ENCODE results near the gene EEIG1. TPM values are rescaled to one million over a fixed set of nuclear protein-coding genes. Genes with fewer than 3 reads are reported as not detected.

The EEIG1 gene
- total RNA-seq, 2 donors from 2014 or later = 254 to 268 TPM

GRCh38 chr9:127944586-127945218 is 36.1 kb downstream of the EEIG1 start:
- Mint-ChIP-seq H3K27me3 (no peaks in the 10 kb centered on the region), H3K4me1 (peaks cover 19% of the 10 kb centered on the region), H3K27ac (no peak overlapping the region), H3K4me3 (no peak overlapping the region), H3K36me3 (ENCODE audit: low read depth) (peaks cover 5% of the 10 kb centered on the region)
- H3K9me3 ChIP-seq (ENCODE audit: control insufficient read depth, low read length, poor library complexity, severe bottlenecking) = no peaks in the 10 kb centered on the region
- ATAC-seq (no peak), DNase-seq (no peak)

DNA sequence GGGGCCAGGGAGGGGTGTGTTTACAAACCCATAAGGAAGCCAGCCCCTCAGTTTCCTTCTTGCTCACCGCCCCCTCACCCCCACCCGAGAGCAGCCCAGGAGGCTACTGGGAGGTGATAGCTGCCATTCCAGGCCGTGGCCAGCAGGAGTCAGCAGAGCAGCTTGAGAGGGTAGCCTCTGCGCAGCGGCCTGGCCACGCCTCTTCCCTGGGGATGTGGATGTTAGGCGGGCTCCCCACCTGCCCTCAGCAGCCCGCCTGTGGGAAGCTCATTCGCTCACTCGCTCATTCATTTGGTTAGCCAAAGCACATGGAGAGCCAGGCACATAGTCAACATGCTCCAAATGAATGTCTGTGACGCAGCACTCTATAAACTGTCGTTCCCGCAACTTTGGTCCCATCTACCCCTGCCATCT is 37.1 kb downstream of the EEIG1 start:
- peak overlapping the region; percentile 55 for H3K4me3 Mint-ChIP-seq
- no peaks in the 10 kb centered on the region for H3K9me3 ChIP-seq (ENCODE audit: control insufficient read depth, low read length, poor library complexity, severe bottlenecking)
- H3K4me1 Mint-ChIP-seq = peaks cover 18% of the 10 kb centered on the region
- H3K27me3 Mint-ChIP-seq = no peaks in the 10 kb centered on the region
- peaks cover 5% of the 10 kb centered on the region for H3K36me3 Mint-ChIP-seq (ENCODE audit: low read depth)
- DNase-seq = peak; percentile 58 to 62 (median 59)
- peak; percentile 82 for ATAC-seq
- peak overlapping the region; percentile 67 for H3K27ac Mint-ChIP-seq

GRCh38 chr9:127943011-127943662 is 37.7 kb downstream of the EEIG1 start:
- no peaks in the 10 kb centered on the region for H3K27me3 Mint-ChIP-seq
- H3K27ac Mint-ChIP-seq = peak overlapping the region; percentile 67
- peak overlapping the region; percentile 25 for H3K4me3 Mint-ChIP-seq
- no peak for DNase-seq
- H3K36me3 Mint-ChIP-seq (ENCODE audit: low read depth) = peaks cover 2% of the 10 kb centered on the region
- no peaks in the 10 kb centered on the region for H3K9me3 ChIP-seq (ENCODE audit: control insufficient read depth, low read length, poor library complexity, severe bottlenecking)
- H3K4me1 Mint-ChIP-seq = peaks cover 17% of the 10 kb centered on the region
- peak; percentile 12 for ATAC-seq

GRCh38 chr9:127942216-127943010 is 38.4 kb downstream of the EEIG1 start:
- DNase-seq (no peak), ATAC-seq (peak; percentile 46)
- peak overlapping the region; percentile 67 for H3K27ac Mint-ChIP-seq
- H3K4me1 Mint-ChIP-seq = peaks cover 23% of the 10 kb centered on the region
- H3K4me3 Mint-ChIP-seq = peak overlapping the region; percentile 25
- H3K27me3 Mint-ChIP-seq = no peaks in the 10 kb centered on the region
- H3K9me3 ChIP-seq (ENCODE audit: control insufficient read depth, low read length, poor library complexity, severe bottlenecking) = no peaks in the 10 kb centered on the region
- H3K36me3 Mint-ChIP-seq (ENCODE audit: low read depth) = peaks cover 2% of the 10 kb centered on the region

DNA sequence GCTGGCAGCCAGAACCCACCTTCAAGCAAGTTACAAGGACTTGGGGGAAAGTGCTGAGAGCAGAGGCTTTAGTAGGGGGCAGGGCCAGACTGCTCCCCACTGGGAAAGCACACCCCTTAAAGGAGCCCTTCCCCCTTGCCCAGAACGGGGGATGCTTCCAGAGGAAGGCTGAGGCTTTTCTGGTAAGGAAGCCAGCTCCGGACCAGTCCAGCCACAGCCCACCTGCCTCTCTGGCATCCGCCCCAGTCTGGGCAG is 38.9 kb downstream of the EEIG1 start:
- Mint-ChIP-seq H3K4me3 (no peak overlapping the region), H3K27ac (peak overlapping the region; percentile 67), H3K36me3 (ENCODE audit: low read depth) (peaks cover 2% of the 10 kb centered on the region), H3K27me3 (no peaks in the 10 kb centered on the region), H3K4me1 (peaks cover 28% of the 10 kb centered on the region)
- DNase-seq = no peak
- H3K9me3 ChIP-seq (ENCODE audit: control insufficient read depth, low read length, poor library complexity, severe bottlenecking) = no peaks in the 10 kb centered on the region
- no peak for ATAC-seq

GRCh38 chr9:127941062-127941960 is 39.5 kb downstream of the EEIG1 start:
- peak overlapping the region; percentile 54 for H3K27ac Mint-ChIP-seq
- peaks cover 2% of the 10 kb centered on the region for H3K36me3 Mint-ChIP-seq (ENCODE audit: low read depth)
- ATAC-seq (no peak), DNase-seq (no peak)
- H3K27me3 Mint-ChIP-seq = no peaks in the 10 kb centered on the region
- H3K4me1 Mint-ChIP-seq = peaks cover 32% of the 10 kb centered on the region
- H3K9me3 ChIP-seq (ENCODE audit: control insufficient read depth, low read length, poor library complexity, severe bottlenecking) = no peaks in the 10 kb centered on the region
- H3K4me3 Mint-ChIP-seq = no peak overlapping the region

- H3K4me3 Mint-ChIP-seq = no peak overlapping the region
- H3K4me1 Mint-ChIP-seq = peaks cover 37% of the 10 kb centered on the region
- no peaks in the 10 kb centered on the region for H3K9me3 ChIP-seq (ENCODE audit: control insufficient read depth, low read length, poor library complexity, severe bottlenecking)
- H3K27ac Mint-ChIP-seq = peak overlapping the region; percentile 54
- ATAC-seq (no peak), DNase-seq (no peak)
- H3K36me3 Mint-ChIP-seq (ENCODE audit: low read depth) = peaks cover 2% of the 10 kb centered on the region
- H3K27me3 Mint-ChIP-seq = no peaks in the 10 kb centered on the region
These were observed 40.2 kb downstream of the EEIG1 start for GRCh38 chr9:127940593-127940992.

DNA sequence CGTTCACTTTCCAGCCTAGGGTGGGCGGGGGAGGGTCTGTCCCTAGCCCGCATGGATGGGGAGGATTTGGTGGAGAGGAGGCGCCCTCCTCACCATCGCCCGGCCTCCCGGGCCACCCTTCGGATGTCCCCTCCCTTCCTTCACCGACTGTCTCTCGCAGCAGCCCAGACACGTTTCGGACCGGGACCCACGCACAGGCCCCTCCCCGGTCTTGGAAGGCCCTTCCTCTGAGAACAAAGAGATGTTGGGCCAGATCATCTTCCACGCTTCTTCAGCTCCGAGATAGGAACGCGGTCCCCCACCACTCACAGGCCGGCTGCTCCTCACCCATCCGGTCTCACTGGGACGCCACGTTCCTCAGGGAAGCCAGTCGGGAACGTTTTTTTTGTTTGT is 42.5 kb downstream of the EEIG1 start:
- no peaks in the 10 kb centered on the region for H3K9me3 ChIP-seq (ENCODE audit: control insufficient read depth, low read length, poor library complexity, severe bottlenecking)
- Mint-ChIP-seq H3K4me3 (peak overlapping the region; percentile 76), H3K36me3 (ENCODE audit: low read depth) (peaks cover 2% of the 10 kb centered on the region), H3K27ac (peak overlapping the region; percentile 95), H3K4me1 (peaks cover 40% of the 10 kb centered on the region), H3K27me3 (no peaks in the 10 kb centered on the region)
- ATAC-seq (no peak), DNase-seq (no peak)

DNA sequence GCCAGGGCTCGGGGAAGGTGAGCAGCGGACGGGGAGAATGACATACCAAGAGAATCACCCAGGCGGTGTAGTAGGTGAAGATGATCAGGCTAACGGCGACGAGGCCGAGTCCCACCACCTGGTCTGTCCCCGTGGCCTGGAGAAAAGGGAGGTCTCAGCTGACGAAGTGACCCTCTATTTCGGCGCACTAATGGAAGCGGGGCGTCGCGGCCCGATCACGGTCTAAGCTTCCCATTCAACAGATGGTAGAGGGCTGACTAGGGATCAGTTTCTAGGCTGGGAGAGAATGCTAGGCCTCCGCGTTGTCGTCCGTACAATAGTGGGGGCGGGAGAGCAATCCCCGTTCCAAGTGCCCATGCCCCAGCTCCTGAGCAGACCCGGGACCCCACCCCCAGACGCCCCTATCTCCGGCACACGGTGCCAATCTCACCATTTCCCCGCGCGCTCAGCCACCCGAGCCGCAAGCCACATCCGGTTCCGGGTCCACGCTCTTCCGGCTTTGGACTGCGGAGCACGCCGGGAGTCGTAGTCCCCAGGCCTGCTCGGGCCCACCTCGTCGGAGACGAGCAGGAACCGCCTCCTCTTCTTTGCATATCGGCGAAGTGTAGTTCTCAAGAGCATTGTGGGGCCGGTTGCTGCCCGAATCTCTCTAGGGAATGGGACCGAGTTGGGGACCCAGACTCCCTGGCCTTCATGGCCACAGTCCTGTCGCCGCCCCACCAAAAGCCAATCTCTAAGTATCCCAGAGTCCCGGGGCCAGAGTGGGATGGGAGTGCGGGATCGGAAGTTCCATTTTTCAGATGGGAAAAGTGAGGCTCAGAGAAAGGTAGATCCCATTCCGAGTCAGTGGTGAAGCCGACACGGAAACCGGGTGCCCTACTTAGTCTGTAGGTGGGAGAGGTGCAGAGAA is 43.1 kb downstream of the EEIG1 start, which contains the start of gene DPM2:
DPM2 (minus strand) TSS at position 467 of the 910 bp plus-strand sequence; CDS start at position 433, 34 bp downstream.
- Mint-ChIP-seq H3K36me3 (ENCODE audit: low read depth) (peaks cover 3% of the 10 kb centered on the region), H3K27me3 (no peaks in the 10 kb centered on the region), H3K4me1 (peaks cover 37% of the 10 kb centered on the region), H3K4me3 (peak within 1 kb of the TSS; percentile 99), H3K27ac (peak within 1 kb of the TSS; percentile 95)
- ATAC-seq = peak; percentile 94
- H3K9me3 ChIP-seq (ENCODE audit: control insufficient read depth, low read length, poor library complexity, severe bottlenecking) = no peaks in the 10 kb centered on the region
- DNase-seq = peak; percentile 77 to 83 (median 80)

- DNase-seq = no peak
- Mint-ChIP-seq H3K27me3 (no peaks in the 10 kb centered on the region), H3K36me3 (ENCODE audit: low read depth) (peaks cover 3% of the 10 kb centered on the region), H3K4me1 (peaks cover 37% of the 10 kb centered on the region), H3K4me3 (peak overlapping the region; percentile 99), H3K27ac (peak overlapping the region; percentile 95)
- no peaks in the 10 kb centered on the region for H3K9me3 ChIP-seq (ENCODE audit: control insufficient read depth, low read length, poor library complexity, severe bottlenecking)
- no peak for ATAC-seq
These were observed 43.8 kb downstream of the EEIG1 start for GRCh38 chr9:127937056-127937387.

- Mint-ChIP-seq H3K4me1 (peaks cover 40% of the 10 kb centered on the region), H3K36me3 (ENCODE audit: low read depth) (peaks cover 3% of the 10 kb centered on the region), H3K4me3 (peak overlapping the region; percentile 99), H3K27me3 (no peaks in the 10 kb centered on the region), H3K27ac (peak overlapping the region; percentile 95)
- H3K9me3 ChIP-seq (ENCODE audit: control insufficient read depth, low read length, poor library complexity, severe bottlenecking) = no peaks in the 10 kb centered on the region
- DNase-seq = no peak
- ATAC-seq = no peak
These were observed 44.4 kb downstream of the EEIG1 start for GRCh38 chr9:127936347-127936852.

DNA sequence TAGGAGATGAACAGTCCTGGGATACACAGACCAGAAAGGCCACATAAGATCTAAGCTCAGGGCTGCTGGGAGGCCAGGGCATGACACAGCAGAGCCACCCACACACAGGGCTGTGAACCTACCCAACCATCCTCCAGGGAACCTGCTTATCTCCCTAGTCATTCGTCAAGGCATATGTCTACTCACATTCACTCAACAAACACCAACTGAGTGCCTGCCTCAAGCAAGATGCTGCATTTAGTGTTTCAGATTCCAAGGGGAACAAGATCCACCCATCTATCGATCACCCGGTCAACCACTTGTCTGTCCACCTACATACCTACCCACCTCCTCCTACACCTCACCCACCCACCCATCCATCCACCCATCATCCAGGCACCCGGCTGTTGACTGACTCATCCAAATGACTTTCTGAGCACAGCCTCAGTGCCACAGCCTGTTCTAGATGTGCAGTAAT is 45.0 kb downstream of the EEIG1 start:
- no peaks in the 10 kb centered on the region for H3K9me3 ChIP-seq (ENCODE audit: control insufficient read depth, low read length, poor library complexity, severe bottlenecking)
- Mint-ChIP-seq H3K27ac (peak overlapping the region; percentile 95), H3K4me1 (peaks cover 45% of the 10 kb centered on the region), H3K36me3 (ENCODE audit: low read depth) (peaks cover 3% of the 10 kb centered on the region), H3K27me3 (no peaks in the 10 kb centered on the region), H3K4me3 (peak overlapping the region; percentile 99)
- no peak for DNase-seq
- ATAC-seq = no peak

All from T-helper 17 cell (primary cell).